GM21526 (cell line): ENCODE measurements around the gene ASXL2.

Source experiments
- ATAC-seq: cut with Tn5 transposase; IDR thresholded peaks from one replicate; pipeline ENCODE4 v1.9.1; 2021; ENCODE audit warnings: moderate library complexity; ENCODE audit not compliant: unreplicated experiment, low FRiP score

ASXL2 gene

DNA sequence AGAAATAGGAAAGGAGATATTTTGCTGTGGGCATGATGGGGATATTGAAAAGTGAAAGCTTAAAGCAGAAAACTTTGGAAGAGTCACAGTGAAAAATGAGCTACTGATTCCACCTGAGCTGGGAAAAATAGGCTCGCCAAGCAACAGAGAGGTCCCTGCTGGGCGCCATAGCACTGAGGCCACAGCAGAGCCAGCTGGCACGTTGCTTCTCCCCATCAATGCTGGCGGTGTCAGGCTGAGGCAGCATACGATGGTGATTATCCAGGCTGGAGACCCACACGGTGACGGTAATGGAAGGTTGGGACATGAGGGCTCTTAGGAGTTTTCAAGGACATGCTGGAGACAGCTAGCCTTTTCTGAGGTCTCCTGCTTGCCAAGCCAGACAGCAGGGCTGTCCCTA is 179.1 kb downstream of the ASXL2 start:
- ATAC-seq = no peak

DNA sequence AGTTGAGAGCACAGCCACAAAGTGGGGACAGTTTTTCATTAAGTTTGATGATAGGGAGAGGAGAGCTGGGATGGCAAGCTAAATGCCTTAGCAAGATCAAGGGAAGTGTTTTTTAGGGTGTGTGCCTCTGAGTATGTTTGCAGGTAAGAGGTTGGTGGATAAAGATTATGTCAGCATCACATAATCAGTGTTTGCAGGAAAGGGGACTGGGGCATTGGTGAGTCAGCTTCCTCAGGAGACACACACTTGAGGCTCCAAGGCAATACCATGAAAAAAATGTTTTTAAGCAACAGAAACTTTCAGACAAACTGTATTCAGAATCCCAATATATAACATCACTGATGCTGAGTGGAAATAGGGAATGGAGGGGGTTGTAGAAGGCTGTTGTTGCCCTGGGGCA is 179.5 kb downstream of the ASXL2 start:
- no peak for ATAC-seq

GRCh38 chr2:25697559-25698341 is 180.5 kb downstream of the ASXL2 start:
- no peak for ATAC-seq

DNA sequence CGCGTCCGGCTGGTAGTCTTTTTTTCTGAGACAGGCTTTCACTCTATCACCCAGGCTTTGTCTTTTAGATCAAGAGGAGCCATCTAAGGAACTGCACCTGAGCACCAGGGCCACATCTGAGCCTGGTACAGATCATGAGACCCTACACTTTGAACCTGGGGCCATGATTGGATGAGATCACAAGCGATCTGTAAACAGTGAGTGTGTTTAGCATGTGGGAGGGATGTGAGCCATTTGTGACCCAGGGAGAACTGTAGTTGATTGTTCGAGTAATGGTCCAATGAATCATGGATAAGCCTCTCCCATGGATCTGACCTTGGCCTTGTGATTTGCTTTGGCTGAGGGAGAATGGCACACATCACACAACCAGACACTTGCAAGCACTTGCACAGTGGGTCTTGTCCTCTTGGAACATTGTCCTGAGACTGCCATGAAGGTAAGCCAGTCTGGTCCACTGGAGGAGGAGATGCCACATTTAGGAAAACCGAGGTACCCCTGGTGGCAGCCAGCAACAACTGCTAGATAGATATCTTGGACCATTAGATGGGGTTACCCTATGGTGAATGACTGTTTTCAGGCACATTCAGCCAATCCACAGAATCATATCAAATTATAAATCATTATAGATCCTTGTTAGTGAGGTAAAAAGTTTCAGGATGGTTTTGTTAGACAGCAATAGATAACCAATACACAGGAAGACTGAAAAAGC is 185.4 kb downstream of the ASXL2 start:
- ATAC-seq = no peak

- no peak for ATAC-seq
Observed at GRCh38 chr2:25692143-25692542, 186.1 kb downstream of the ASXL2 start.

DNA sequence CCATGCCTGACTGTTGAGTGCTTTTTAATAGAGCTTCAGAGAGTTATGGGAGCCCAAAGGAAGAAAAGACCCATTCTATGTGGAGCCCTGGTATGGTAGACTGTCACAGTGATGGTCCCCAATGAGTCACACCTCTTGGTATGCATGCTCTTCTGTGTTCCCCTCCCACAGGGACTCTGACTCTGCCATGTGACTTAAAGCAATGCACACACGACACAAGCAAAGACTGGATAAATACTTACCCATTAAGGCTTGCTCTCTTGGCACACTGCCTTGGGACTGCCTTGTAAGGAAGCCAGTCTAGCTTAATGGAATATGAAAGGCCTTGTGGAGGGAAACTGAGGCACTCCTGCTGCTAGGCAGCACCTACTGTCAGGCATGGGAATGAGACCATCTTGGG is 188.2 kb downstream of the ASXL2 start:
- no peak for ATAC-seq

GRCh38 chr2:25688236-25688635 is 190.1 kb downstream of the ASXL2 start:
- ATAC-seq = no peak

GRCh38 chr2:25685741-25686140 is 192.5 kb downstream of the ASXL2 start:
- ATAC-seq = no peak

DNA sequence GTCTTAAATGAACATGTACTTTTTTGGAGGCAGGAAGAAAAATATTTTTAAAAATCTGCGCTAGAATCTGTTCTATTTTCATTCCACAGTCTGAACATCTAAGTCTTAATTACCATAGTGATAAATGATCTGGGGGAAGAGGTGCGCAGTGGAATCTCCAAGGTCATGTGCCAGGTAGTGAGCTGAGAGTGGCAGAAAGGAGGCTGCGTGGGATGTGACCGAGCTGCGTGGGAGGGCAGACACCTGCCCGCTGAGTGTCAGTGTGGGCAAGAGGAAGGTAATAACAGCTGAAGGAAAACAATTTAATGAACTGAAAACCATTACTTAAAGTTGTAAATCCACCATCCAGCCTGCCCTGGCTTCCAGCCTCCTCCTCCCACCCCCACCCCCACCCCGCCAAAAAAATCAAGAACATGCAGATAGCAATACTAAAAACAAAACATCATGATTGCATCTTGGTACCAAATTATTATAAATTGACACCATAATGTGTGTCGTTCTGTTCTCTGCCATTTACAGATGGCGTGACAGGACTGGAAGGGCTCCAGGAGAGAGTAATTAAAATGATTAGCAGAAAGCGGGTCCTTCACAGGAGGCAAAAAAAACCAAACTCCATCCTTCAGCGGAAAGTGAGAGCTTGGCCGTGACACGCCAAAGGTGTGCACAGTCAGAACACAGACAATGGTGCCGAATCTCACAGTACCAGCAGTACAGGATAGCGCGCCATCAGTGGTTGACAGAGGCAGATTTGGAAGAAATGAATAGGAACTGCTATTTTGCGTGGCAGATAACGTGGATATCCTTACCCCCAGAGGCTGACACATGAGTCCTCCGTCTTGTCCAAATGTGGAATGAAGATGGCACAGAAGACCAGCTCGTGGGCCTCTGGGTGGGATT is 193.5 kb downstream of the ASXL2 start:
- no peak for ATAC-seq
